Memory B cell (primary cell): ENCODE results near the gene CDH11.

ENCODE experiments used
- ATAC-seq: fragments of 150-1000 bp; cut with Tn5 transposase; 2 replicates; pipeline ENCODE4 v1.10.0; 2021; ENCODE audit warnings: low read depth, mild to moderate bottlenecking, moderate library complexity
- DNase-seq, 2 donors: peaks; one replicate each; pipeline ENCODE4 v3.0.0; 2022; ENCODE audit warnings: low spot score in 2 of 2
- H3K27ac Mint-ChIP-seq: one replicate; pipeline ENCODE4 v1.8.0; 2022; ENCODE audit warnings: mild to moderate bottlenecking, moderate library complexity, mixed read lengths
- H3K27me3 Mint-ChIP-seq: one replicate; pipeline ENCODE4 v1.8.0; 2022; ENCODE audit warnings: mixed read lengths
- H3K36me3 Mint-ChIP-seq: one replicate; pipeline ENCODE4 v1.8.0; 2022; ENCODE audit warnings: mild to moderate bottlenecking, mixed read lengths
- H3K4me1 Mint-ChIP-seq: one replicate; pipeline ENCODE4 v1.8.0; 2022; ENCODE audit warnings: mixed read lengths
- H3K4me3 Mint-ChIP-seq: one replicate; pipeline ENCODE4 v1.8.0; 2022; ENCODE audit warnings: mild to moderate bottlenecking, moderate library complexity, mixed read lengths
- H3K9me3 Mint-ChIP-seq: one replicate; pipeline ENCODE4 v1.8.0; 2022; ENCODE audit warnings: mixed read lengths

CDH11 gene, protein sequence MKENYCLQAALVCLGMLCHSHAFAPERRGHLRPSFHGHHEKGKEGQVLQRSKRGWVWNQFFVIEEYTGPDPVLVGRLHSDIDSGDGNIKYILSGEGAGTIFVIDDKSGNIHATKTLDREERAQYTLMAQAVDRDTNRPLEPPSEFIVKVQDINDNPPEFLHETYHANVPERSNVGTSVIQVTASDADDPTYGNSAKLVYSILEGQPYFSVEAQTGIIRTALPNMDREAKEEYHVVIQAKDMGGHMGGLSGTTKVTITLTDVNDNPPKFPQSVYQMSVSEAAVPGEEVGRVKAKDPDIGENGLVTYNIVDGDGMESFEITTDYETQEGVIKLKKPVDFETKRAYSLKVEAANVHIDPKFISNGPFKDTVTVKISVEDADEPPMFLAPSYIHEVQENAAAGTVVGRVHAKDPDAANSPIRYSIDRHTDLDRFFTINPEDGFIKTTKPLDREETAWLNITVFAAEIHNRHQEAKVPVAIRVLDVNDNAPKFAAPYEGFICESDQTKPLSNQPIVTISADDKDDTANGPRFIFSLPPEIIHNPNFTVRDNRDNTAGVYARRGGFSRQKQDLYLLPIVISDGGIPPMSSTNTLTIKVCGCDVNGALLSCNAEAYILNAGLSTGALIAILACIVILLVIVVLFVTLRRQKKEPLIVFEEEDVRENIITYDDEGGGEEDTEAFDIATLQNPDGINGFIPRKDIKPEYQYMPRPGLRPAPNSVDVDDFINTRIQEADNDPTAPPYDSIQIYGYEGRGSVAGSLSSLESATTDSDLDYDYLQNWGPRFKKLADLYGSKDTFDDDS

DNA sequence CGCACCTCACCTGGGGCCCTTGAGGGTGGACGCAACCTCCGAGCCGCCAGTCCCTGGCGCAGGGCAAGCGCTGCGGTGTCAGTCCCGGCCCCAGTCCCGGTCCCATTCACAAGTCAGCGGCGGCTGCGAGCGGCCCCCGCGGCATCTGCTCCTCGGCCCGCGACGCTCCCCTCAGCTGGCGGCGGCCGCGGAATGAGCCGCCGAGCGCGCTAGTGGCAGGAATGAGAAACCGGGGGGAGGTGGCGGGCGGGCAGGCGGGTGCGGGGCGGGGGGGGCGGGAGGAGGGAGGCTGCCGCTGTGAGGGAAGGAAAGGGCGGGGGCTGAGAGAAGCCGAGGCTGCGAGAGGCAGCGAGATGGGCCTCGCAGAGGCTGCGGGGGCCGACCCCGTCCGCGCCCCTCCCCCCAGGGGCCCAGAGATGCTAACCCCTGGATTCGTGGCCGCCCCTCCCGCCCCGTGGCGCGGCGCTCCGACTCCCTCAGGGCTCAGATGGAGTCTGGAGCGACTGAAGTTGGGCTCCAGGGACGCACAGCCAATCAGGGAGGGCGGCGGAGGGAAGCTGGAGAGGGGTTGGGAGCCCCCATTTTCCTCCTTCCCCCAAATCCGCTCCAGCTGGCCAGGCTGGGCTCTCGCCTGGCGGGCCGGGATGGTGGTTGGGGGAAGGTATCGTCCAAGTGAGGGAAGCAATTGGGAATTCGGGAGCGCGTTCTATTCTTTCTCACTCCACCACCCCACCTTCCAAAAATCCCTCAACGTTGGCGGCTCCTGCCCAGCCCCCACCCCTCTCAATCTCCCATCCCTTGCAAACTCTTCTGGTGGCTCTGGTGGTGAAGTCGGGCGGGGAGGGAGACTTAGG is at the start of gene CDH11:
Gene CDH11 (minus strand): TSS at position 194 of the 854 bp plus-strand sequence. CDS start 117,194 bp downstream, outside the sequence.
- DNase-seq = no peak
- H3K27ac Mint-ChIP-seq = no peak within 1 kb of the TSS
- peaks cover 9% of the 10 kb centered on the region for H3K27me3 Mint-ChIP-seq
- H3K4me1 Mint-ChIP-seq = no peaks in the 10 kb centered on the region
- H3K9me3 Mint-ChIP-seq = no peaks in the 10 kb centered on the region
- no peak for ATAC-seq
- H3K36me3 Mint-ChIP-seq = no peaks in the 10 kb centered on the region
- H3K4me3 Mint-ChIP-seq = no peak within 1 kb of the TSS

DNA sequence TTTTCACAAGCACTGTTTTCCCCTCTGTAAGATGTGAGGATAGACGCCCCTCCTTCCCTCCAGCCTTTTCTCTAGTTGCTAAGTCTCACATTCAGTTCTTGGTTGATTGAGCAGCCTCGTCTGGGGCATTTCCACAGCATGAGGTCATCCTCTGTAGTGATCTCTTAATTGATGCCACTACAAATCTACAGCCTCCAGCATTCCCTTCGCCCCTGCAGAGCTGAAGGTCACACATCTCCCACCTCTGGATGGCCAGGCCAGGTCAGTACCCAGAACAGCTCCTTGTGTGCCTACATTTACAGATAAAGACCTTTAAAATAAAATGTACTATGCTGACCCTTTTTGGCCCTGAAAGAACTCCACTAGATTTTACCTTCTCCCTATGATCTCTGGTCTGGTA is 32.5 kb upstream of the CDH11 start:
- DNase-seq (no peak), ATAC-seq (no peak)
- Mint-ChIP-seq H3K9me3 (peaks cover 5% of the 10 kb centered on the region), H3K27me3 (no peaks in the 10 kb centered on the region), H3K27ac (no peak overlapping the region), H3K4me3 (no peak overlapping the region), H3K36me3 (no peaks in the 10 kb centered on the region), H3K4me1 (no peaks in the 10 kb centered on the region)

DNA sequence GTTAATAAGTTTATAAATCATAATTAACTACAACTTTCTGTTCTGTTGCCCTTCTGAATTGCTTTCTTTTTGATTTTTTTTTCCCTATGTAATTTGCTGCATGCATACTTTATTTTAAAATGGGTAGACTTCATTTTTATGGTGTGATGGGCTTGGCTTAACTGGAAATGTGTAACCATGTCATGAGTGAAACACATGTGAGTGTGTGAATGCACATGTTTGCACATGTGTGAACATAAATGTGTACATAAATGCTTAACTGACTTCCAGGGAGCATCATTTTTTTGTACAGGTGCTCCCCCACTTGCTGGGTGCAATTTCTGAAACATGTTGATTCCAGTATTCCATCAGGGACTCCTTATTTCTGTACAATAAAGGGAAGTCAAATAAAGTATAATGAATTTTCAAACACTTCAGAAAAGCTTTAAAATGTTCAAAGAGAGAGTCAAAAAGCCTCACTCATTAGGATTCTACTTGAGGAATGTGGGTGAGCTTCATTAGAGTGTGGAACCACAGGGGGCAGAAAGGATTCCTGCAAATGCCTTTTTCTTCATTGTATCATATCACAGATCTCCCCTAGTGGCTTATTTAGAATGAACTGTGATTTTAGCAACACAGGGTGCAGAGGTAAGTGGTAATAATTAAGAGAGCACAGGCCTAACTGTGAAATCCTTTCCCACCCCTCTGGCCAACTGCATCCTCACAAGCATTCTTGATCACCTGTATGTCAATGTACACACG is 31.7 kb upstream of the CDH11 start:
- Mint-ChIP-seq H3K27me3 (no peaks in the 10 kb centered on the region), H3K9me3 (peaks cover 7% of the 10 kb centered on the region)

DNA sequence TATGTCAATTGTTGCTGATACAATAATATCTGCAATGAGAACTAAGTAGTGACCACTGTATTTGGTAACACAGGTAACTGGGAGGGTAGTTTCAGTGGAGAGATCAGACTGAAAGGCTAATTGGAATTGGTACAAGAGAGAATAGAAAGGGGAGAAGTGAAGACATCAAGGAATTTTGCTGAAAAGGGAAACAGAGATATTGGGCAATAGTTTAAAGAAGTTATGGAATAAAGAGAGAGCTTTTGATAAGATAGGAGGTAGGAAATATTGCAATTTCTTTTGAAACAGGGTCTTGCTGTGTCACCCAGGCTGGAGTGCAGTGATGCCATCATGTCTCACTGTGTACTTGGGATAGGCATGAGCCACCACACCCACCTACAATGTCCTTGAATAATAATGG is 26.9 kb upstream of the CDH11 start:
- no peaks in the 10 kb centered on the region for H3K4me1 Mint-ChIP-seq
- no peak overlapping the region for H3K4me3 Mint-ChIP-seq
- DNase-seq (no peak), ATAC-seq (no peak)
- H3K27ac Mint-ChIP-seq = no peak overlapping the region
- peaks cover 9% of the 10 kb centered on the region for H3K9me3 Mint-ChIP-seq
- no peaks in the 10 kb centered on the region for H3K27me3 Mint-ChIP-seq
- H3K36me3 Mint-ChIP-seq = no peaks in the 10 kb centered on the region

More for the DNA sequence above, 31.7 kb upstream of the CDH11 start:
- H3K4me1 Mint-ChIP-seq = no peaks in the 10 kb centered on the region
- no peak overlapping the region for H3K4me3 Mint-ChIP-seq
- ATAC-seq (no peak), DNase-seq (no peak)
- H3K36me3 Mint-ChIP-seq = no peaks in the 10 kb centered on the region
- H3K27ac Mint-ChIP-seq = no peak overlapping the region

DNA sequence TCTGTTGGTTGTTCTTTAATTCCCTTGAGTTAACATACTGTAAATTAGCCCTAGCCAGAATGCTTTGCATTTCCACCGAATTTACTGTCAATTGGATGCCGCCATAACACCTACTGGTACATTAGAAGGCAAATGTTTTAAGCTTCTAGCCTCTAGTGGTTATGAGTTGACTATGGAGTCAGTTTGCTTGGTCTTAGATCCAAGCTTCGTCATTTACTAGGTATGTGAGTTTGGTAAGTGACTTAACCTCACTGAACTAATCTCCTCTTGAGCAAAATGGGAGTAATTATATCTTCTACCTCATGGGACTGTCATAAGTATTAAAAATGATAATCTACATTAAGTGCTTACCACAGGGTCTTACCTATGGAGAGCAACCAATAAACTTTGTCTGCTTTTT is 20.4 kb upstream of the CDH11 start:
- Mint-ChIP-seq H3K27me3 (no peaks in the 10 kb centered on the region), H3K36me3 (no peaks in the 10 kb centered on the region), H3K4me1 (no peaks in the 10 kb centered on the region), H3K4me3 (no peak overlapping the region), H3K27ac (no peak overlapping the region), H3K9me3 (peaks cover under 1% of the 10 kb centered on the region)
- ATAC-seq (no peak), DNase-seq (no peak)

DNA sequence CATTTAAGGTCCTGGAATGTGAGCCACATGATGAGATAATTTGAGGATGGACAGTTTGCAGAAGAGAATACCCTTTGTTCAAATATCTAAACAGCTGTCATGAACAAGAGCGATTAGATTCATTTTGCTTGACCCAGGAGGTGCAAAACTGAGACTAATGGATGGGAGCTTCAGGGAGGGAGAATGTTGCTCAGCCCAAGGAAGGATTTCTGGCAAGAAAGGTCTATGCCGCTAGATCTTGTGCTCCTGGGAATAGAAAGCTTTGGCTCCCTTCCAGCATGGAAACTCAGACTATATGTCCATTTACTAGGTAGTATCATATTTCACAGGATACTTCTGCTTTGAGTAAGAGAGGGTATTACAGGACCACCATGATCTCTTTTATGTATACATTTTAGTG is 14.8 kb upstream of the CDH11 start:
- Mint-ChIP-seq H3K36me3 (no peaks in the 10 kb centered on the region), H3K9me3 (peaks cover 3% of the 10 kb centered on the region), H3K4me1 (no peaks in the 10 kb centered on the region), H3K27me3 (no peaks in the 10 kb centered on the region), H3K27ac (no peak overlapping the region), H3K4me3 (no peak overlapping the region)
- no peak for DNase-seq
- ATAC-seq = no peak

DNA sequence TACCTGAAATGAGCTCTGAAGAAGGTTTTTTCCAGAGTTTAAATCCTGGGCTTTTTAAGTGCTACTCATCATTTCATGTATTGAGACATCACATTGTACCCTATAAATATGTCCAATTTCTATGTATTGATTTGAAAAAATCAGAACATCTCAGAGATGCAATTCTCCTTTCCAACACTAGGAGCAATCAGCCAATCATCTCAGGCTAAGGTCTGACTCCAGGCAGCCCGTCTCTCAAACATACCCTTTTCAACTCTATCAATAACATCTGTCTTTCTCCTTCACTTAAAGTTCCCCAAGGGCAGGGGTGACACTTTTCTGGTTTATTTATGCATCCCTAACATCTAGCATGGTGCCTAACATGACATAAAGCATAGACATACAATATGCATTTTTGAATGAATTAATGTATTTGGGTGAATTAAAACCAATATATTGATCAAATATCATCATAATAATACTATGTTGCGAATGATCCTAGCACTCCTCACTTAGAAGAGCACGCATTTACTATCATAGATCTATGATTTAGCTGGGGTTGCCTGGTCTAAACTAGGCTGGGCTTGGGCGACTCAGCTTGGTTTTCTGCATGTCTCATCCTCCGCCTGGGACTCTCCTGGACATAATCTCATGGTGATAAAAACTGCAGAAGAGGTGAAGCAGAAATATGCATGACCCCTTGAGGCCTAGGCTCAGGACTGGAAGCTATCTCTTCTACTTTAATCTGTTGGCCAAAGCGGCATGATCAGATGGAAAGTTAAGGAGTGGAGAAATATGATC is 5.2 kb upstream of the CDH11 start:
- Mint-ChIP-seq H3K27me3 (peaks cover 6% of the 10 kb centered on the region), H3K4me3 (no peak overlapping the region), H3K36me3 (no peaks in the 10 kb centered on the region), H3K27ac (no peak overlapping the region), H3K9me3 (peaks cover 3% of the 10 kb centered on the region), H3K4me1 (no peaks in the 10 kb centered on the region)
- ATAC-seq (no peak), DNase-seq (no peak)

DNA sequence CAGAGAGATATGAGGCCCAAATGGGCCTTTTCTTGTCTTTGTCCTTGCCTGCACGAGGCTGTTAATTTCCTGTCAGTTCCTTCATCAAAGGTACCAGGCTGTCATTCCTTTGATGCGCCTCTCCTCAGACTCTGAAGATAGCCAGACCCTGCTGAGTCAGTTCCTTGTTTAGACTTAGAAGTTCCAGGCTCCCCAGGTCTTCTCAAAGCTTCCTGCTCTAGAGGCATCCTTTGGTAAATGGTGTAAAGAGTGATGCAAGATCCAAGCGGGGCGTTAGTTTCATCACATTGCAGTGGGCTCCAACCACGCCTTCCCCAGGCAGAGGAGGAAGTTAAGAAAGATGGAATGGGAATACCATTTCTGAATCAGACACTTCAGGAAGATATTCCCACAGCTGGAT is 4.0 kb upstream of the CDH11 start:
- Mint-ChIP-seq H3K9me3 (peaks cover 3% of the 10 kb centered on the region), H3K27ac (no peak overlapping the region), H3K4me1 (no peaks in the 10 kb centered on the region), H3K4me3 (no peak overlapping the region), H3K27me3 (peaks cover 6% of the 10 kb centered on the region), H3K36me3 (no peaks in the 10 kb centered on the region)
- DNase-seq = no peak
- ATAC-seq = no peak

DNA sequence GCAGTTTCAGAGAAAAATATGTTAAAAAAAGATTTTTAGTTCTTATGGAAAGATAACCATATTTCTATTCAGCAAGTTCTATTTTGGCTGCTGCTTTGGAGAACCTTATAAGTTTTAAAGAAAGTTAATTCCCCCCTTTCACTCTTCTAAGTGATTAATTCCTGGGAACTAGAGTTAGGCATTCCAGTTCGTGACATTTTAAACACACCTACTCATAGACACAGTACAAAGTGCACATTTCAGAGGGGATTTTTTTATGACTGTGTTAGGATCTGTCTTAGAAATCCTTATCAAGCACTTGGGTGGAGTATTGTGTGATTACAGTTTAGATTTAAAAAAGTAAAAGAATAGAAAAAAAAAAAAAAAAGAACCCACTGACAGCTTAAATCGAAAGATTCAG is 3.5 kb upstream of the CDH11 start:
- Mint-ChIP-seq H3K4me1 (no peaks in the 10 kb centered on the region), H3K9me3 (peaks cover 3% of the 10 kb centered on the region), H3K36me3 (no peaks in the 10 kb centered on the region), H3K4me3 (no peak overlapping the region), H3K27ac (no peak overlapping the region), H3K27me3 (peaks cover 7% of the 10 kb centered on the region)
- ATAC-seq (no peak), DNase-seq (no peak)

DNA sequence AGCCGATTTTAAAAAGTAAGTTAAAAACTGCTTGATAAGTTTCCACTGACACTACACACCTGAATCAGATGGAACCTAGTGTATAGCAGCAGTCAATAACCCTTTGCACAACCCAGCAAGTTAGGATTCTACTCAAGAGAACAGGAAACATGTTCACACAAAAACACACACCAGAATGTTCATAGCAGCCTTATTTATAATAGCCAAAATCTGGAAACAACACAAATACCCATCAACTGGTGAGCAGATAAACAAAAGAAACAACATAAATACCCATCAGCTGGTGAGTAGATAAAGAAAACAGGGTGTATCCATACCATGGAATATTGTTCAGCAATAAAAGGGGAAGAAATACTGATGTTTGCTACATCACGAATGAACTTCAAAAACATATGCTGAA is 2.7 kb upstream of the CDH11 start:
- Mint-ChIP-seq H3K4me1 (no peaks in the 10 kb centered on the region), H3K9me3 (no peaks in the 10 kb centered on the region), H3K27me3 (peaks cover 9% of the 10 kb centered on the region), H3K36me3 (no peaks in the 10 kb centered on the region), H3K27ac (no peak overlapping the region), H3K4me3 (no peak overlapping the region)
- ATAC-seq (no peak), DNase-seq (no peak)

DNA sequence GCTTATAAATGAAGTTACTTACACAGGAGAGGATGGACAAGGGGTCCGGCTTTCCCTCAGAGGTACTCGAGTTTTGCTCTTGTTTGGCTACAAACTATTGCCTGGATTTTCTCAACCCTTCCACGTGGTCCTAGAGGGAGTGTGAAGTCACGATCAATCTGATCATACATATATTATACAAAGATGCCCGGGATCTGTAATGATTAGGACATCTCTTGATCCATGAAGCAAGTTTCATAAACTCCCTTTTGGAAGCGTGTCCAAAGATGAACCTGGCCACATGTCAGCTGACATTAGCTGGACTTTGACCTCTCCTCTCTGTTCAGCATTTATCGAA is 2.3 kb upstream of the CDH11 start:
- no peaks in the 10 kb centered on the region for H3K36me3 Mint-ChIP-seq
- H3K27me3 Mint-ChIP-seq = peaks cover 9% of the 10 kb centered on the region
- H3K4me3 Mint-ChIP-seq = no peak overlapping the region
- no peak for DNase-seq
- no peak overlapping the region for H3K27ac Mint-ChIP-seq
- ATAC-seq = no peak
- no peaks in the 10 kb centered on the region for H3K9me3 Mint-ChIP-seq
- H3K4me1 Mint-ChIP-seq = no peaks in the 10 kb centered on the region

DNA sequence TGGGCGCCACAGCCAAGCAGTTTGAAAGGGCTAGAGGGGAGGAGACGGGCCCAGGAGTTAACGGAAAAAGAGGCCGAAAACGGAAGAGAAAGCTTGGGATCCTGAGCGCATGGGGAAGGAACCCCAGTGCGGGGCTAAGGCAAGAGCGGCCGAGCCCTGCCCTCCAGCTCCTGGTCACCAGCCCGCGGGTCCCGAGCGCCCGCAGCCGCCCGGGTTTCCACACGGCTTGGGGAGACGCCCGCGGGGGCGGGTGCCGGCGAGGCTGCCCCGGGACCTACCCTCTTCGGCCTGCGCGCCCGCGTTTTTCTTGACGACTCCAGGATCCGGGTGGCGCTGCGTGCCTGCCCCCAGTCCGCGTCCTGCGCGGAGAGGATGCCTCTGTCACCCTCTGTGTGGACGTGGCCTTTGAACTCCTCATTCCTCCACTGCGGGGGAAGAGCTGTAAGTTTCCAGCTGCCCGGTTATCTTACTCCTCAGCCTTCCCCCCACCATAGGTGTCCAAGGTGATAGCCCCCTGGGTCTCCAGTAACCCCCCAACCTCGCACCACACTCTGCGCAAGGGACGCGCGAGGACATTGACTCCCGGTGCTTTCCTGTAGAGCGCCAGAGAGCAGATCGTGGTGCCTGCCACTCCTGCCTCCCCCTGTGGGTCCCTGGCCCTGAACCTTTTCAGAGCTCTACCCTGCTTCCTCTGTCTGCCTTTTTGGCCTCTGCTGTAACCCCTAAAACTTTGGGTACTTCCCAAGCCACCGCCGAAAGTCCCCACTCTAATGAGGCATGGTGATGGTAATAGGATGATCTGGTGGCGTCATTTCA is 1.7 kb upstream of the CDH11 start:
- ATAC-seq (no peak), DNase-seq (no peak)
- Mint-ChIP-seq H3K27me3 (peaks cover 9% of the 10 kb centered on the region), H3K9me3 (no peaks in the 10 kb centered on the region), H3K27ac (no peak overlapping the region), H3K4me1 (no peaks in the 10 kb centered on the region), H3K4me3 (no peak overlapping the region), H3K36me3 (no peaks in the 10 kb centered on the region)
